GM21526 (cell line): ENCODE data around the gene IFT74.

ENCODE experiments used
- ATAC-seq: cut with Tn5 transposase; IDR thresholded peaks from one replicate; pipeline ENCODE4 v1.9.1; 2021; ENCODE audit warnings: moderate library complexity; ENCODE audit not compliant: unreplicated experiment, low FRiP score

IFT74 gene

GRCh38 chr9:26973989-26974388 is 17.8 kb downstream of the IFT74 start:
- ATAC-seq = no peak

- ATAC-seq = no peak
Measured at GRCh38 chr9:26974927-26975326, 18.7 kb downstream of the IFT74 start.

- no peak for ATAC-seq
Measured at GRCh38 chr9:26975728-26976707, 19.8 kb downstream of the IFT74 start.

GRCh38 chr9:26983340-26983739 is 27.1 kb downstream of the IFT74 start:
- ATAC-seq = peak; percentile 64

GRCh38 chr9:26995810-26996209 is 39.6 kb downstream of the IFT74 start:
- no peak for ATAC-seq

- ATAC-seq = no peak
Measured at GRCh38 chr9:27003426-27004077, 47.3 kb downstream of the IFT74 start.

GRCh38 chr9:27005491-27005890 is 49.3 kb downstream of the IFT74 start, which contains the start of gene LRRC19:
Gene LRRC19, minus strand, starts transcription at chr9:27005672. Its CDS starts 5,978 bp downstream, at chr9:26999694.
- ATAC-seq = no peak

- ATAC-seq = no peak
Measured at GRCh38 chr9:27019589-27019988, 63.4 kb downstream of the IFT74 start.

GRCh38 chr9:27022920-27023319 is 66.7 kb downstream of the IFT74 start:
- no peak for ATAC-seq

GRCh38 chr9:27029186-27029585 is 73.0 kb downstream of the IFT74 start:
- no peak for ATAC-seq

GRCh38 chr9:27033815-27034403 is 77.7 kb downstream of the IFT74 start:
- ATAC-seq = peak; percentile 85

GRCh38 chr9:27037499-27037898 is 81.3 kb downstream of the IFT74 start:
- no peak for ATAC-seq

GRCh38 chr9:27041746-27042145 is 85.5 kb downstream of the IFT74 start:
- no peak for ATAC-seq

- ATAC-seq = no peak
Measured at GRCh38 chr9:27042476-27042875, 86.3 kb downstream of the IFT74 start.

GRCh38 chr9:27043176-27043575 is 87.0 kb downstream of the IFT74 start:
- no peak for ATAC-seq

- no peak for ATAC-seq
Measured at GRCh38 chr9:27047136-27047535, 90.9 kb downstream of the IFT74 start.

GRCh38 chr9:27053369-27054022 is 97.3 kb downstream of the IFT74 start:
- ATAC-seq = no peak

- no peak for ATAC-seq
Measured at GRCh38 chr9:27054125-27054524, 97.9 kb downstream of the IFT74 start.

- no peak for ATAC-seq
Measured at GRCh38 chr9:27054841-27055240, 98.6 kb downstream of the IFT74 start.

- ATAC-seq = no peak
Measured at GRCh38 chr9:27059412-27059811, 103.2 kb downstream of the IFT74 start.

- ATAC-seq = no peak
Measured at GRCh38 chr9:27059907-27060306, 103.7 kb downstream of the IFT74 start.
